Measurements from ENCODE around the gene NUP37. TPM values are rescaled to one million over a fixed set of nuclear protein-coding genes. Genes with fewer than 3 reads are reported as not detected.

NUP37 gene
- total and polyA plus RNA-seq, 2 of the 13 experiments (the other 11 are each of a cell fraction or from before 2014, with no cell fraction given) = 50.6 to 80.1 TPM

- peak; percentile 36; the same call in 1 of the 2 replicates for TF ChIP-seq HMGXB3 (CRISPR knock-in tag; IDR thresholded peaks at IDR 0.05; ENCODE audit: borderline replicate concordance)
- 0 out of 2 replicates have a peak, but pooled peaks have one; percentile 35 for TF ChIP-seq THAP7 (CRISPR knock-in tag; IDR thresholded peaks at IDR 0.05)
- peak; percentile 26; the same call in 1 of the 2 replicates for TF ChIP-seq ZNF335 (CRISPR knock-in tag; IDR thresholded peaks at IDR 0.05)
- TF ChIP-seq ETV5 (CRISPR knock-in tag; IDR thresholded peaks at IDR 0.05; ENCODE audit: borderline replicate concordance) = peak; percentile 49; the same call in 1 of the 2 replicates
- no peak for TF ChIP-seq FOXP1 (IDR thresholded peaks at IDR 0.05)
- no peak for TF ChIP-seq FOXP1 (CRISPR knock-in tag; IDR thresholded peaks at IDR 0.05)
- peak; percentile 82 for TF ChIP-seq ZNF563 (CRISPR knock-in tag; IDR thresholded peaks at IDR 0.05)
- peak; percentile 87; the same call in 1 of the 2 replicates for TF ChIP-seq ZNF512B (CRISPR knock-in tag; IDR thresholded peaks at IDR 0.05; ENCODE audit: borderline replicate concordance)
- TF ChIP-seq THYN1 (CRISPR knock-in tag; IDR thresholded peaks at IDR 0.05; ENCODE audit: borderline replicate concordance, low read depth) = peak; percentile 91; the same call in 1 of the 2 replicates
- TF ChIP-seq ZNF572 (CRISPR knock-in tag; IDR thresholded peaks at IDR 0.05) = peak; percentile 68; the same call in 1 of the 2 replicates
- peak; percentile 40; the same call in 1 of the 2 replicates for TF ChIP-seq RXRB (CRISPR knock-in tag; IDR thresholded peaks at IDR 0.05; ENCODE audit: borderline replicate concordance)
Observed at GRCh38 chr12:102119674-102120563, at the start of gene NUP37, which contains the start of gene PARPBP (continued).
